Measurements from ENCODE around the gene AHCYL2.
A peak's percentile ranks its signal among the peaks of the same experiment; 100 is the strongest.

The AHCYL2 gene

DNA sequence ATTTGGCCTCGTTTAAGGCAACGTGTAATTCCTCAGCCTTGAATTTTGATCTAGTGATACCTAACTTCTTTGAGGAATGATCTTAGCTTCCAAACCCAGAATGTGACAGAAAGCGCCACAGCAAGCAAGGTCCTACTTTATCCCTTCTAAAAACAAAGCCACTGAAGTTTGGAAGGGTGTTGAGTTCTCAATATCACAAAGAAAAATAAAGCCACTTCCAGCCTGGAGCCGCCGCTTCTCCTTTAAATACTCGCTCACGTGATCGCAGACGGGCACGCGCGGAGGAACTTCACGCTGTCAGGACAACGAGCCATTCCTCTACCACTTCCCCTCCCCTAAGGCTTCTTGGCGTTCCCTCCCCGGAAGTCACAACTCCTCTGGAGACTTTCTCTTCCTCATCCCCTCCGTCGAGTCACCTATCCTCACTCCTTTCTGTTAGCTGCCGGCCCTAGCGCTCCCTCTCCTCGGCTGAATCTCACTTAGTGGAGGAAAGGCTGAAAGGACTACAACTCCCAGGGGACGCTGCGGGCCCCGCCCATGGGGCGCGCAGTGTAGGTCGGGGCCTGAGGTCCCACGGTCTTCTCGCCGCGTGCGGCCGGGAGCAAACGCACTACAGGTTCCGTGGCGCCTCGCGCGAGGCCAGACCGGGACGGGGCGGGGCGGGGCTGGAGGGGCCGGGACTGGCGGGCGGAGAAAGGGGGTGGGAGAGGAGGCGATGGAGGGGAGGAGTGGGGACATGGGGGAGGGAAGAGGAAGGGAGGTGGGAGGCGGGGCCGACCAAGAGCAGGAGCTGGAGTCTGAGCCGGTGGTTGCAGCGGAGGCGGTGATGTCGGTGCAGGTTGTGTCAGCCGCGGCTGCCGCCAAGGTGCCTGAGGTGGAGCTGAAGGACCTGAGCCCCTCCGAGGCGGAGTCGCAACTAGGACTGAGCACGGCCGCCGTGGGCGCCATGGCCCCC, at the start of gene AHCYL2:
TSS of gene AHCYL2 (plus strand) at position 780 of the 955 bp plus-strand sequence.
- peak; percentile 88 to 100 (median 98) for DNase-seq

DNA sequence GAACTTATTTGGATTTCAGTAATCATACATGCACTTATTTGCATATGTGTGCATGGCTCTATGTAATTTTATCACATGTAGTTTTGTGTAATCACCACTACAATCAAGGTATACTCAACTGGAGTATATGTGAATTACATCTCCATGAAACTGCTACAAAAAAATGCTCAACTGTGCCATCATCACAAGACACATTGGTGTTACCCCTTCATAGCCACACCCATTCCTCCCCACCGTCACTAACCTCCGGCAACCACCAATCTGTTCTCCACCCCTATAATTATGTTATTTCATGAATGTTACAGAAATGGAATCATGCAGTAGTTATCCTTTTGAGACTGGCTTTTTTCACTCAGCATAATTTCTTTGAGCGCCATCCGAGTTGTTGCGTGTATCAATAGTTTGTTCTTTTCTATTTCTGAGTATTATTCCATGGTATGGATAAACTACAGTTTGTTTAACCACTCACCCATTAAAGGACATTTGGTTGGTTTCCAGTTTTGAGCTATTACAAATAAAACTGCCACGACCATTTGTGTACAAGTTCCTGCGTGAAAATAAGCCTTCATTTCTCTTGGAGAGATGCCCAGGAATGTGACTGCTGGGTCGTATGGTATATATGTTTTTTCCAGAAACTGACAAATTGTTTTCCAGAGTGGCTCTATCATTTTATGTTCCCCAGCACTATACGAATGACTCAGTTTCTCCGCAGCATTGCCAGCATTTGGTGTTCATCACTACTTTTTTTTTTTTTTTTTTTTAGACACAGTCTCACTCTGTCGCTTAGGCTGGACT, 47.7 kb upstream of the AHCYL2 start:
- no peak for DNase-seq

- no peak for DNase-seq
Observed at GRCh38 chr7:129184981-129185670, 39.7 kb upstream of the AHCYL2 start.

DNA sequence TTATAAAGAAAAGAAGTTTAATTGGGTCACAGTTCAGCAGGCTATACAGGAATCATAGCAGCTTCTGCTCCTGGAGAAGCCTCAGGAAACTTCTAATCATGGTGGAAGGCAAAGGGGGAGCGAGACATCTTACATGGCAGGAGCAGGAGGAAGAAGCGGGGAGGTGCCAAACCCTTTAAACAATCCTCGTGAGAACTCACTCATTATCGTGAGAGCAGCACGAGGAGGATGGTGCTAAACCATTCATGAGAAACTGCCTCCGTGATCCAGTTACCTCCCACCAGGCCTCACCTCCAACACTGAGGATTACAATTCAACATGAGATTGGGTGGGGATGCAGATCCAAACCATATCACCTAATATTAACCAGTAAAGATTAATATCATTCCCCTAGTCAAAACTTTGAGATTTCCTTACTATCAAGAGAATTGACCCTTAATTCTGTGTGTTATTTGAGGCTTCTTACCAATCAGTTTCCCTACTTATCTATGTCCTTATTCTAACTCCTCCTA, 38.0 kb upstream of the AHCYL2 start:
- no peak for DNase-seq

GRCh38 chr7:129187681-129188371, 37.0 kb upstream of the AHCYL2 start:
- no peak for DNase-seq

- DNase-seq = peak in 15 of 56 donors; percentile 6 to 68 (median 20)
Observed at GRCh38 chr7:129188372-129188891, 36.4 kb upstream of the AHCYL2 start, which contains the start of gene SMO. TSS of gene SMO (plus strand) at chr7:129188633. CDS start at chr7:129189152, 519 bp downstream.

- DNase-seq = peak in 1 of 56 donors; percentile 9
Observed at GRCh38 chr7:129188892-129189660, 35.8 kb upstream of the AHCYL2 start.

DNA sequence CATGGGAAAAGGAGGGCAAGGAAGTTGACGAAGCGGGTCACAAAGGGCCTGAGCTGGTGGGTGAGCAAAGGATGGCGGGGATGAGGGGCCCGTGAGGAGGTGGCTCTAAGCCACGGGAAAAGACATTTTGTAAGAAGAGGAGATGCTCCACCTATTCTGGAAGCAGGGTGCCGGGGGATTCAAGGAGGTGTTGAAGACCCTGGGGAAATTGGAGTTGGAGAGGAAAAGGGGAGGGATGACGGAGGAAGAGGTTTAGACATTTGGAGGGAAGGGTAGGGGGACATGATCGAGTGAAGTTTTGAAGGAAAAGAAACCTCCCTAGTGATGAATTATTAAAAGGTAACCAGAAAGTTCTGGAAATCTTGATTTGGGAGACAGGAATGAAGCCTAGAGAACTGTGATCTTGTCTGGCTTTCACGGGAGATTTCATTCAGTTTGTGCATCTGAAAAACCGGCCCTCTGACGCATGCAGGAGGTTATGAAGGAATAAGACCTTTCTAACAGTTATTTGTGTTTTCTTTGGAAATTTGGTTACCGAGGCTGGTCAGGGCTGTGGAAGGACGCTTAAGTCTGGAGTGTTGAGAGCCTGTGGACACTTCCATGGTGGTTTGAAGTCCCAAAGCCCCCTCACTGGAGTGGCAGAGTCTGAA, 35.0 kb upstream of the AHCYL2 start:
- DNase-seq = no peak

GRCh38 chr7:129191272-129191671, 33.6 kb upstream of the AHCYL2 start:
- DNase-seq = no peak

GRCh38 chr7:129193892-129194291, 30.9 kb upstream of the AHCYL2 start:
- DNase-seq = no peak

- no peak for DNase-seq
Observed at GRCh38 chr7:129197771-129198170, 27.1 kb upstream of the AHCYL2 start.

GRCh38 chr7:129199406-129199805, 25.4 kb upstream of the AHCYL2 start:
- DNase-seq = no peak

DNA sequence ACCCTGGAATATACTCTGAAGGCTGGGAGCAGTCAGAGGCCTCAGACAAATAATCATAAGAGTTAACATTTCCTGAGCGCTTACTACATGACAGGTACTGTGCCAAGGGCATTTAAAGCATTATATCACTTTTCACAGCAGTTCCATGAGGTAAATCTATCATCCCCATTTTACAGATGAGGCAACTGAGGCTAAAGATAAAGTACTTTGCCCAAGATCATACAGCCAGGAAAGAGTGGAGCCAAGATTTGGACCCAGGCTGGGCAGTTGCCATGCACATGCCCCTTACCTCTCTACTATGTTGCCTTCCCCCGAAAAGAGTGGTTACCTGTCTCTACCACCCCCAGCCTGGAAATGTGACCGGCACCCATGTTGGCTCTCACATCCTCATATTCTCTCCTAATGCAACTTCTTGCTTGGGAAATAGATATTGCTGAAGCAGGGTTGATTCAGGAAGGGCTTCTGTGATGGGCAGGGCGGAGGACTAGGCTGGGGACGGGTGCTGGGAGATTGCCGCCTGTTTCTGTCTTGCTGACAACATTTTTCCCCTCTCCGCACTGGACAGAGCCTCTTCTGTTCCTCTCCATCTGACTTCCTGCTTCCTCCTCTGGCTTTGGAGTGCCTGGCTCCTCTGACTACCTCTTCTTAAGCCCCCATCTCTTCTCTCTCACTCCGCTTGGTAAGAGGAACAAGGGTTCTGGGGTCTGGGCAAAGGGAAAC, 22.6 kb upstream of the AHCYL2 start:
- no peak for DNase-seq

DNA sequence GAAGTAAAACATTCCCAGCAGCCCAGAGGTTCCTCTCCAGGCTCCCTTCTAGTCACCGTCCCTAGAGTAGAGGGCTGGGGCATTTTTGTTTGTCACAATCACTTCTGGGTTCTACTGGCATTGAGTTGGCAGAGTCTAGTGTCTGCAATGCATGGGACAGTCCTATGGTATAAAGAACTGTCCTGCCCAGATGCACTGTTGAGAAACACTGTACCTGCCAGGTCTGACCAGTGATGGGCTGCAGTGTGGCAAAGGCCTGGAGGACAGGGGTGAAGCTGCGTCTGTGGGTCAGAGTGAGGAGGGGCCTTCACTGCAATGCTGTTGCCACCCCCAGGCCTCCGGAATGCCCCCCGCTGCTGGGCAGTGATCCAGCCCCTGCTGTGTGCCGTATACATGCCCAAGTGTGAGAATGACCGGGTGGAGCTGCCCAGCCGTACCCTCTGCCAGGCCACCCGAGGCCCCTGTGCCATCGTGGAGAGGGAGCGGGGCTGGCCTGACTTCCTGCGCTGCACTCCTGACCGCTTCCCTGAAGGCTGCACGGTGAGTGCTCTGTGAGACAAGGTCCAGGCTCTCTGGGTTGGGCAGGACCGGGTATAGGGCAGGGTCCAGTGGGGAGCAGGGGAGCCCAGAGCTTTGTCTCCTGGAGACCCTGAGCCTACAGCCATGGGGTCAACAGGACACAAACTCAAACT, 21.6 kb upstream of the AHCYL2 start:
- DNase-seq = no peak

DNA sequence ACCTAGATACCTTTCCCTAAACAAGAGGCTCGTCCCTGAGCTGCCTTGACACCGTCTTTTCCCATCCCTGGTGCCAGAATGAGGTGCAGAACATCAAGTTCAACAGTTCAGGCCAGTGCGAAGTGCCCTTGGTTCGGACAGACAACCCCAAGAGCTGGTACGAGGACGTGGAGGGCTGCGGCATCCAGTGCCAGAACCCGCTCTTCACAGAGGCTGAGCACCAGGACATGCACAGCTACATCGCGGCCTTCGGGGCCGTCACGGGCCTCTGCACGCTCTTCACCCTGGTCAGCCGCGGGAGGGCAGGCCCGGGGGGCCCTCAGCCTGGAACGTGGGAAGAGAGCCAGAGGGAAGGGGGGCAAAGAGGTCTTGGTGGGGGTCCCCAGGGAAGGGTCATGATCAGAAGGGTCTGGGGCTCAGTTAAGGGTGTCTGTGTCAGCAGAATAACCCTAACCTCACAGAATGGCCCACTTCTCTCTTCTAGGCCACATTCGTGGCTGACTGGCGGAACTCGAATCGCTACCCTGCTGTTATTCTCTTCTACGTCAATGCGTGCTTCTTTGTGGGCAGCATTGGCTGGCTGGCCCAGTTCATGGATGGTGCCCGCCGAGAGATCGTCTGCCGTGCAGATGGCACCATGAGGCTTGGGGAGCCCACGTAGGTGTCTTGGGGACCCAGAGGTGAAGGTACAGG, 19.6 kb upstream of the AHCYL2 start:
- DNase-seq = no peak

DNA sequence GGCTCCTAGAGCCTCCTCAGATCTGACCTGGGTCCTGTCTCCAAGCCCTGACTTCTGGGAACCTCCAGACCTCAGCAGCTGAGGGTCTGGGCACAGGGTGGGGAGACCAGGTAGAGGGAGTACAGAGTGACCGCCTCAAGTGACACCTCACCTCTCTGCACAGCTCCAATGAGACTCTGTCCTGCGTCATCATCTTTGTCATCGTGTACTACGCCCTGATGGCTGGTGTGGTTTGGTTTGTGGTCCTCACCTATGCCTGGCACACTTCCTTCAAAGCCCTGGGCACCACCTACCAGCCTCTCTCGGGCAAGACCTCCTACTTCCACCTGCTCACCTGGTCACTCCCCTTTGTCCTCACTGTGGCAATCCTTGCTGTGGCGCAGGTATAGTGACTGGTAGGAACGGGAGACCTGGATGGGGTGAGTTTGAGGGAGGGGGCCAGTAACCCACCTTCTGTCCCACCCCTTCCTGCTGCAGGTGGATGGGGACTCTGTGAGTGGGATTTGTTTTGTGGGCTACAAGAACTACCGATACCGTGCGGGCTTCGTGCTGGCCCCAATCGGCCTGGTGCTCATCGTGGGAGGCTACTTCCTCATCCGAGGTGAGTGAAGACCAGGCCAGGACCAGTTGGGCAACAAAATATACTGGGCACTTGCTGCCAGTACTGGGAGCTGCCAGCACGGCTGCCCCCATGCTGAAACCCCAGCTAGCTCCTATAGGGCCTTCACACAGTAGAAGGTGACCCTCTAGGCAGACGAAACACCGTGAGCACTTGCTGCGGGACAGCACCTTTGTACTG, 18.6 kb upstream of the AHCYL2 start:
- DNase-seq = no peak

Data from nucleus accumbens (tissue), 56 donors.